OCI-LY7 (cell line): ENCODE results near the gene AGAP2.

ENCODE experiments used
- CTCF ChIP-seq: fragments of 200-600 bp; sonication (generic); conservative IDR thresholded peaks from 2 replicates; pipeline ENCODE4 v1.5.1; 2014; ENCODE audit warnings: mild to moderate bottlenecking, antibody characterized with exemption, low read length, moderate library complexity, mixed read lengths
- EZH2phosphoT487 ChIP-seq: fragments of 200-600 bp; sonication (generic); IDR thresholded peaks from 2 replicates; pipeline ENCODE4 v1.6.1; 2018; ENCODE audit warnings: low read depth, borderline replicate concordance, mild to moderate bottlenecking, mixed run types, antibody characterized with exemption, low read length, moderate library complexity, mixed read lengths

GRCh38 chr12:57726884-57727757 is 11.4 kb downstream of the AGAP2 start:
- TF ChIP-seq EZH2phosphoT487 (no peak), CTCF (no peak)
